Endometrium (tissue), 2 donors: Measurements from ENCODE around the gene KLHL12.

Experiments used
- FAIRE-seq: peaks from 2 replicates; lab custom pipeline; 2012; peaks lifted over from hg19 to GRCh38; lab: Jason Lieb, UNC
- donor health status: control.
- donor health status: control.

KLHL12 gene

DNA sequence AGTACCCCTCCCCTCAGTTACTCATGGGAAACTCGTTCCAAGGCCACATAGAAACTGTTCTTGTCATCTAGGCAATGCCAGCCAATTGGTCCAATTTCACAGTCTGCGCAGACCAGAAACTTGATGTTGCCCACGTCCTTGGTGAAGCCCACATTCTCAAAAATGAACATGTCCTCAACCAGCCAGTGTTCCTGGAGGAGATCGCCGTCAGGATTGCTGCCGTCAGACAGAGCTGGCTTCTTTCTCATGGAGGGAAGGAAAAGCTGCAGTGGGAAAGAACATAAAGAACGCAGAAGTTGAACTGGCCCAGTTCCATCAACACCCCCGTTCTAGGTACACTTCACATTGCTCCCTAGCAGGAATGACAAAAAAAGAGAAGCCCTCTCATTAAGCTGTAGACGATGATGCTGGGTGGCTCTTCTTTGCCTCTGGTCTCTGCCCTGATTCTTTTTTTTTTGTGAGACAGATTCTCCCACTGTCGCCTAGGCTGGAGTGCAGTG is 46.0 kb downstream of the KLHL12 start:
- no peak for FAIRE-seq

GRCh38 chr1:202880062-202880461 is 47.0 kb downstream of the KLHL12 start:
- no peak for FAIRE-seq

DNA sequence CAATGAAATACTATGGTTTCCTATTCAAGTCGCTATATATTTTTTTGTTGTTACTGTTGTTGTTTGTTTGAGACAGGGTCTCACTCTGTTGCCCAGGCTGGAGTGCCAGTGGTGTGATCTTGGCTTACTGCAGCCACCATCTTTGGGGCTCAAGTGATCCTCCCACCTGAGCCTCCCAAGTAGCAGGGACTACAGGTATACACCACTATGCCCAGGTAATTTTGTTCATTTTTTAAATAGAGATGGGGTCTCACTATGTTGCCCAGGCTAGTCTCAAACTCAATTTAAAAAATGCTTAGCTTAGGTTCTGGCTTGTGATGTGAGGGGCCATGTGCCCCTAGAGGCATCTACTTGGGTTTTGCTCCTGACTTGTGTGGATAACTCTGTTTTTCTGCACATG is 47.9 kb downstream of the KLHL12 start:
- FAIRE-seq: no peak

- no peak for FAIRE-seq
Measured at GRCh38 chr1:202873026-202873425, 54.0 kb downstream of the KLHL12 start.

DNA sequence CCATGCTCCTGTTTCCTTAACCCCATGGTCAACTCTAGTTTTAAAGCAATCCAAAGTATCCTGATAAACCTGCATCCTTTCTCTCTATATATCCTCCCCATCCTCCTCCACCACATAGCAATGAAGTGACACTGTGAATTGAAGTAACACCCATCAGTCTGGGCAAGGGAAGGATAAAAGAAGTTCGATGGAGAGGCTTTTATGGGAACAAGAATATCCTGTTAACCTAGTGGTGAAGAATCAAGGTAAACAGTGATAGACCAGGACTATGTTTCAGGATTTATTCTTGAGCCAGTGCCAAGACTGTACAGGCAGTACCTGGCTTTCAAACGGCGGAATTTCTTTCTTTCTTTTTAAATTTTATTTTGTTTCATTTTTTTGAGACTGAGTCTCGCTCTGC is 55.7 kb downstream of the KLHL12 start:
- FAIRE-seq: no peak

DNA sequence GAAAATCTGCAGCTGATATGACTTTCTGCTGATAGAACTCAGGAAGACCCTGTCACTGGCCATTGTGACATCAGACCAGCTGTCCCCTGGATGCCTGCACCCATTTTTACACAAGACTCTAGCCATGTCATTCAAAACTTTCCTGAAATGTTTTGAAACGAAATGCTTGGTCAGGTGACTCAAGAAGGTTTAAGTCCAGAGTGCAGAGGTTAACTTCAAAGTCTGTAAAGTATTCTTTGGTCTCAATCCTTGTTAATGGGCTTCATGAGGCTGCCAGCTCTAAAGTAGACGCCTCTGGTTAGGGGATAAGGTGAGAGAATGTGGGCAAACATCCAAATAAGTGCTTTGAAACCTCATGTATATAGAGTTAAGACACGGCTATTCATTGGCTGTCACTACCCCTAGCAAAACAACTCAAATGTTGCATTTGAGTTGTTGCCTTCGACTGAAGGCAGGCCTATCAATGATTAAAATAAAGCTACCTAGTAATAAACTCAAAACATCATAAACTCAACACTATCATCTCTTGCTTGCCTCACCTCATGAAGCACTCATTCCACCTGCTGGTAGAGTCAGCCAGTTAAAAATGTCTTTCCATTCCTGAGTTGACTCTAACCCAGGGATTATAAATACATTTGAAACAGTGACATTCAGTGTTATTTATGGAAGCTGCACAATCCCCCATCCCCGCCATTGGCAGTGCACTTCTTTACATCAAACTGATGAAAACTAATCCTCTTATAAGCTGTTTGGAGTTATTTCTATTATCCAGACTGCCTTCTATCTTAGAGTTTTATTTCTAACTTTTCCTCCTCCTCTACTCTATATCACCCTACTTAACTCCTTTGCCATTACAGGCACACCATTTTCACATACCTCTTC is 64.1 kb downstream of the KLHL12 start:
- no peak for FAIRE-seq

DNA sequence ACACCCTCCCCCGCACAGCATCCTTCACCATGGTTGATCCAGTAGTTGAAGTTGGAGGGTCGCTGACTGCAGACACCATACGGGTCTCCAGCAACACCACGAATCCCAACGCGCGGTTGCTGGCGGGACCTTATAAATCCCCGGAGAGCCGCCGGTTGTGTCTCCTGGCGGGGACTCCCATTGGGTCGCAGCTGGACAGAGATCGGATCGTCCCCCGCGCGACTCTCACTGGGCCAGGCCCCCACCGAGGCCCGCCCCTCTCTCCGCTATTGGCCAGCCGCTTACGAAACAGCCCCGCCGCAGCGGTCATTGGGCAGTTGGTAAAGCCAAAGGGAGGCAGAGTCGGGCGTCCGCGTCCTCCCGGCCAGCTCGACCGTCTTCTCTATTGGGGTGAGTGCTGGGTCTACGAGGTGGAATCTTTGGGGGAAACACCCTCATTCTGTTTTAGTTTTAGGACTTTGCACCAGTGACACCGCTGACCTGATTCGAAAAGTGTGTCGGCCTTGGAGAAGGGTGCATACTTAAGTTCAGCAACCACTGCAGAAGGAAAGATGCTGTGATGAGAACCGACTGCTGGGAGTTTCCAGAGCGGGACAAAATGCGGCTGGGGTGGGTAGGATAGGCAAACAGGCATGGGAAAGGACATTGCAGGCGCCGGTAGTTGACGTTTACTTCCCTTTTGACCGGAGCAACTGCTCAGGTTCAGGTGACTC is 65.5 kb downstream of the KLHL12 start:
- no peak for FAIRE-seq

GRCh38 chr1:202860744-202861419 is 66.2 kb downstream of the KLHL12 start:
- FAIRE-seq: no peak

DNA sequence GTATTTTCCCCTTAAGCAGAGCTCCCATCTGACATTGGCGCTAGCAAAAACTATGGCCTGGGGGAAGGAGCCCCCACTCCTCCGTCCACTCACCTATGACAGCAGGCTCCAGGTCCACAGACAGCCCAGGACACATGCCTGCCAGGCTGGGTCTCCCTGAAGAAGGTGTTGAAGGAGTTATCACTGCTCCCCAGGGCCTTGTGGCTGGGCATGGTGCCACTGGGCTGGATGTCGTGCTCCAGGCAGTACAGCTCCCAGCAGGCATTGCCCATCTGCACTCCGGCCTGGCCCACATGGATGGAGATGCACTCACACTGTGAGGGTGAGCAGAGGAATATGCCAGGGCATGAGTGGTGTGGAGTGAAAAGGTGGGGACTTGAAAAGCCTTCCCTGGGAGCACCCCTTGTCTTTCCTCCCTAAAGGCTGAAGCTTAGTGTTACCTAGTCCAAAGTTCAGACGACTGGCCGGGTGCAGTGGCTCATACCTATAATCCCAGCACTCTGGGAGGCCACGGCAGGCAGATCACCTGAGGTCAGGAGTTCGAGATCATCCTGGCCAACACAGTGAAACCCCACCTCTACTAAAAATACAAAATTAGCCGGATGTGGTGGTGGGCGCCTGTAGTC is 68.1 kb downstream of the KLHL12 start:
- FAIRE-seq: no peak

GRCh38 chr1:202858331-202858730 is 68.7 kb downstream of the KLHL12 start:
- FAIRE-seq: no peak

DNA sequence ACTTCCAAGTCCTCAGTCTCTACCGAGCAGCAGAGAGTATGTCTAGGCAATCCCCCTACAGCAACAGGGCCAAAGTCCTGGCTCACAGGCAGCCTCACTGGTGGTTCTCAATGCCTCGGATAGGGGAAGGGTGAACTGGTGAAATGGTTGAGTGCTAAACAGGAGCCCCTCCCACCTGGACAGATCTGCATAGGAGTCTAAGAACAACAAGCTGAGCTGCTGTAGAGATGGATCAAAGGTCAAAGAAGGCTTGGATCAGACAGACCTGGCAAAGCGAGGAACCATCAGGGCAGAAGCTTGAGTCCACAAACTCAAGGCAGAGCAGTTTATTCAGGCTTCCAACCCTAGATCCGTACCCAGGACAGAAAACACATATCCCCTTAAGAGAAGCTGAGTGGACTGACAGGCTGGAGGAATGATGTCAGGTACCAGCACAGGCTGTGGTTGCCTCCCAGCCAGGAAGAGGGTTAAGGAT is 69.9 kb downstream of the KLHL12 start:
- FAIRE-seq: no peak

DNA sequence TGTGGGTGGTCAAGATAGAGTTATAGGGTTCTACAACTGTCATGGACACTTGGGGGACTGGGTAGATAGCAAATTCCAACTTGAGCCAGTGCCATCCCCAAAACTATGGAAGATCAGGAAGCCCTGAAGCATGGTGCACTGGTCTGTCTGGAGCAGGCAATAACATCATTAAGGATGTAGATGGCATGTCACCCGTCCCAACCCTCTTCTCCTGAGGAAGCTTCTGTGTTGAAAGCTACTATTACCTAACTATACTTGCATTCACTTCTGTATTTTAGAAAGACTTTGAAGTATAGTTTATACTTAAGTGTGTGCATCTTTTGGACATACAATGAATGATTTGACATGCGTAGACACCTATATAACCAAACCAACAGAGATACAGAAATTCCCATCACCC is 71.0 kb downstream of the KLHL12 start:
- no peak for FAIRE-seq

GRCh38 chr1:202854787-202855186 is 72.2 kb downstream of the KLHL12 start:
- no peak for FAIRE-seq

GRCh38 chr1:202852163-202852904 is 74.7 kb downstream of the KLHL12 start:
- FAIRE-seq: no peak

DNA sequence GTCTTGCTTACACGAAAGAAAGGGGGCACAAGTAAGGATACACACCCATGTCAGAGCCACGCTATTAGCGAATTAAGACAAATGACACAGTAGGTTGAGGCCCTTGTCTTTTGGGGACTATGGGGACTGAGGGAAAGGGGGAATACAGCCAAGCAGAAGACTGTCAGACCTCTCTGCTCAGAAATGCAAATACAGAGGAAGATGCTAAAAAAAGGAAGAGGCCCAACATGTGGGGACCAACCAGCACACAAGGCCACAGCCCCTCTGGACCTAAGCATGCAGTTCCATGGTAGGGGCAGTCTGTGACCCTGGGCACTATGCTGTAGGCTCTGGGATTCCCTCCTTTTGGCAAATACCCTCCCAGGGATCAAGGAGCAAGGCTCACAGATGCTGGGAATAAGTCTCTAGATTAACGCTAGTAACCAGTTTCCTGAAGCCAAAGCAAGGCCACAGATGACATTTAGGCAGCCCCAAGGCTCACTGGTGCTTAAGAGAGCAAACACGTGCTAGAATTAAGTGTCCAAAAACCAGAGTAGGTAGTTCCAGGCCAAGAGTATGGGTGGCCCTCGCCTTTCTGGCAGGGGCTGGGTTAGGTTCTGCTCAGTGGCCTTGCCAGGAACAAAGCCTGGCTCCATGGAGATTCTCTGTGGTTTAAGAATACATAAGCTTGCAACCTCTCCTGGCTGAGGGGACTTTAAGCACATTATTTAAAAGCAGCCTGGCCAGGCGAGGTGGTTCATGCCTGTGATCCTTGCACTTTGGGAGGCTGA is 76.3 kb downstream of the KLHL12 start:
- no peak for FAIRE-seq

DNA sequence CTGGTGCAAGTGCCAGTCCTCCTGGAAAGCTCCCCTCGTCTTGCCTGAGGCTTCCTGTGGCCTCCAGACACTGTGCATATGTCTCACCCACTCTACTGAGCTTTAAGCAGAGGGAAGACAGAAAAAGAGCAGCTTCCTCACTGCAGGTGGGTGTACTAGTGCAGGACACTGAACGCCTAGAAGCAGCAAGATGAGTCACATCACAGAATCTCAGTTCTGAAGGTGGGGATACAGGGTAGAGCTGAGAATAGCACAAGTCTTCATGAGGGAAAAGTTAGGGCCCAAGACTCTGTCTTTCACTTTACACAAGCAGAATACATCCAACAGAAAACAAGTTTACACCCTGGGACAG is 78.9 kb downstream of the KLHL12 start:
- no peak for FAIRE-seq

DNA sequence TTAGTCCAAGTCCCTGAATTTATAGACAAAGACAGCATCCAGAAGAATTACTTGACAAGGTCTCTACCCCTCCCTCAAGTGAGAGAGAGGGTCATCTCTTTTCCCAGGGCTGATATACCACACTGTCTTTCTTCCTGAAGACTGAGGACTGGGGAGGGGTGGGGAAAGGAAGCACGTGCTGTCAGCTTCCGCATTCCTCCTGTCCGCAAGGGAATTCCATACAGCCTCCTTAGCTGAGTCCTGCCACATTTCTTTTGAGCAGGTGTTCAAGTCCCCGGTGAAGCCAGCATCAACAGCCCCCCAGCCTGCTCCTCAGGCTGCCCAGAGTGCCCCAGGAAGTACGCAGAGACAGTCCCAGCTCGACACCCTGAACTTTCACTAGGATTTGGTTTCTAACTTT is 82.1 kb downstream of the KLHL12 start:
- no peak for FAIRE-seq

DNA sequence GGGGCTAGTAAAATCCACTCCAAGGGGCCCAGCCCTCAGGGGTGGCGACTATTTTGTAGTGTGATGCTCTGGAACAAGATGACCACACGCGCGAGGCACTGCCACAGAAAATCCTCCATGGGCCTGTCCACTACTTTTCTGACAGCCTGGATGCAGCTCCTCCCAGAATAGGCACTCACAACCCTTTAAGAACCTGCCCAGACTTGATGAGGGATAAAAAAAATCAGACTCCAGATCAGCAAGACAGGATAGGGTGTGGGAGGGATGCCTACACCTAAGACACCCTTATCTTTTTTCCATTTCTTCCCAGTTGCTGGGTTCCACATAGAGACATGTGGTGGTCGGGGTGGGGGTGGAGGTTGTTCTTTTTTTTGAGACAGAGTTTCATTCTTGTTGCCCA is 82.8 kb downstream of the KLHL12 start:
- FAIRE-seq: no peak

GRCh38 chr1:202843081-202843480 is 84.0 kb downstream of the KLHL12 start:
- FAIRE-seq: no peak
